K562 (cell line): Measurements from ENCODE around the gene PHF11. TPM values are rescaled to one million over a fixed set of nuclear protein-coding genes. Genes with fewer than 3 reads are reported as not detected.

Source experiments
- ATAC-seq: fragments of 200-7000 bp; cut with Tn5 transposase; 3 replicates; pipeline ENCODE4 v1.9.1; 2020; ENCODE audit warnings: moderate library complexity
- BruUV-seq: library from RNA; stranded (reverse); fragments of 400-500 nt; replicated peaks from 2 replicates; lab custom pipeline; 2021; lab: Mats Ljungman, UMichigan
- CTCF ChIA-PET: fragments of 300-600 bp; formaldehyde crosslinking; extraction: SDS; loops from one replicate; lab custom pipeline; 2021; ENCODE audit warnings: low intra/inter-chr PET ratio; lab: Yijun Ruan, JAX
- POLR2A ChIA-PET: fragments of 300-600, 350-650 bp; sonication (Branson Sonifier 250); formaldehyde crosslinking; extraction: SDS; loops from one replicate; lab custom pipeline; 2021; ENCODE audit warnings: antibody characterized with exemption, inconsistent platforms; lab: Yijun Ruan, JAX
- DNase-seq, 4 experiments: peaks; one replicate each; pipeline versions ENCODE4 v3.0.0 to v3.0.0-alpha.2; 2011 to 2018; ENCODE audit warnings: low spot score in 3 of 4, mixed read lengths in 3 of 4; ENCODE audit errors: extremely low read depth in 1 of 4
- FAIRE-seq: peaks from 2 replicates; lab custom pipeline; 2011; peaks lifted over from hg19 to GRCh38; lab: Jason Lieb, UNC
- H2AFZ ChIP-seq: 2 replicates; pipeline ENCODE4 v1.6.0; 2011; ENCODE audit warnings: low read depth, low read length, control low read depth, inconsistent platforms
- H3K27ac ChIP-seq: fragments of 200-600 bp; 3 replicates; pipeline ENCODE4 v1.8.0; 2011; ENCODE audit warnings: low read depth, mild to moderate bottlenecking, control low read depth, inconsistent platforms, low read length, moderate library complexity, mixed read lengths; ENCODE audit errors: extremely low read depth
- H3K27me3 ChIP-seq, 2 experiments: fragments of 300-600 bp in 1 of 2; 2 replicates in 1 of 2; 3 replicates in 1 of 2; pipeline versions ENCODE4 v1.6.0 to v1.8.0; 2011; ENCODE audit warnings: inconsistent platforms in 2 of 2, low read length in 2 of 2, mild to moderate bottlenecking in 1 of 2, mixed read lengths in 1 of 2, moderate library complexity in 1 of 2; ENCODE audit not compliant: control insufficient read depth in 2 of 2, insufficient read depth in 2 of 2
- H3K36me3 ChIP-seq: fragments of 300-600 bp; 3 replicates; pipeline ENCODE4 v1.8.0; 2011; ENCODE audit warnings: mild to moderate bottlenecking, low read length, inconsistent platforms; ENCODE audit not compliant: control insufficient read depth, insufficient read depth
- H3K4me1 ChIP-seq, 2 experiments: fragments of 200-600 bp in 1 of 2; replicated peaks in 1 of 2; 2 replicates in 1 of 2; 3 replicates in 1 of 2; pipeline versions ENCODE4 v1.5.1 to v1.8.0; 2011; ENCODE audit warnings: inconsistent platforms in 2 of 2, low read length in 2 of 2, mild to moderate bottlenecking in 1 of 2, mixed read lengths in 1 of 2, moderate library complexity in 1 of 2; ENCODE audit not compliant: control insufficient read depth in 2 of 2, insufficient read depth in 2 of 2
- H3K4me2 ChIP-seq: 2 replicates; pipeline ENCODE4 v1.6.1; 2011; ENCODE audit warnings: low read length, control low read depth, inconsistent platforms, mixed read lengths; ENCODE audit not compliant: insufficient read depth
- H3K4me3 ChIP-seq: fragments of 200-600 bp; sonication (generic), shearing (Covaris generic); 2 replicates; pipeline ENCODE4 v1.5.1; 2016; ENCODE audit warnings: control low read depth, inconsistent platforms
- H3K79me2 ChIP-seq: fragments of 200-600 bp; 3 replicates; pipeline ENCODE4 v1.8.0; 2011; ENCODE audit warnings: low read length, inconsistent platforms; ENCODE audit not compliant: control insufficient read depth, insufficient read depth
- H3K9ac ChIP-seq, 2 experiments: 2 replicates each; pipeline versions ENCODE4 v1.6.0 to v1.6.1; 2011; ENCODE audit warnings: low read depth in 2 of 2, low read length in 2 of 2, control low read depth in 1 of 2, inconsistent platforms in 1 of 2, mild to moderate bottlenecking in 1 of 2, mixed read lengths in 1 of 2; ENCODE audit not compliant: insufficient read depth in 1 of 2
- H3K9me1 ChIP-seq: one replicate; pipeline ENCODE4 v1.6.0; 2011; ENCODE audit warnings: inconsistent platforms, mild to moderate bottlenecking, low read length, moderate library complexity; ENCODE audit not compliant: control insufficient read depth, insufficient read depth
- H3K9me3 ChIP-seq: replicated peaks from 2 replicates; pipeline ENCODE4 v1.5.1; 2011; ENCODE audit warnings: low read depth, low read length, inconsistent platforms; ENCODE audit not compliant: control insufficient read depth, insufficient read depth
- H4K20me1 ChIP-seq: replicated peaks from 2 replicates; pipeline ENCODE4 v1.6.1; 2011; ENCODE audit warnings: low read length, inconsistent platforms, mixed read lengths; ENCODE audit not compliant: control insufficient read depth, insufficient read depth
- BDP1 ChIP-seq: IDR thresholded peaks from 3 replicates; pipeline ENCODE4 v1.6.1; 2011; ENCODE audit not compliant: insufficient read length, insufficient read depth
- KAT7 ChIP-seq: sonication (generic); formaldehyde crosslinking; IDR thresholded peaks from 2 replicates; pipeline ENCODE4 v1.8.0; 2022; ENCODE audit warnings: missing genetic modification reagents, mild to moderate bottlenecking, borderline replicate concordance
- PURB ChIP-seq: sonication (generic); formaldehyde crosslinking; IDR thresholded peaks from 2 replicates; pipeline ENCODE4 v1.9.0; 2021; ENCODE audit warnings: low read depth, mild to moderate bottlenecking, missing genetic modification reagents
- SMAD3 ChIP-seq: fragments of 450-650 bp; formaldehyde crosslinking; conservative IDR thresholded peaks from 2 replicates; pipeline ENCODE4 v1.4.0; 2020; ENCODE audit warnings: mild to moderate bottlenecking
- WGBS: fragments of 100-300 bp; shearing (Covaris generic); methylation state at CpG from one replicate; pipeline ENCODE4 v1.1.6; 2016; ENCODE audit warnings: low coverage, mixed read lengths; ENCODE audit not compliant: insufficient coverage; ENCODE audit errors: missing lambda C conversion rate; 5-methylcytosine and 5-hydroxymethylcytosine counted together
- in situ Hi-C: fragments of 300-500 bp; cut with MboI; formaldehyde crosslinking; loops from 4 replicates; pipeline ENCODE4 v1.15.0; 2018; ENCODE audit warnings: inconsistent platforms, mixed read lengths
- intact Hi-C: fragments of 100-400 bp; cut with micrococcal nuclease; formaldehyde crosslinking; loops from 2 replicates; pipeline ENCODE4 v1.14.2; 2022
- polyA plus RNA-seq, 8 experiments: library from polyadenylated mRNA; depleted of rRNA in 4 of 8; stranded (reverse) in 5 of 8; unstranded in 3 of 8; fragments of >200 nt; fragmentation: Nextera tagmentation in 2 of 8; fragmentation: Illumina TruSeq in 1 of 8; extraction: Ambion mirVana in 2 of 8; extraction: Trizol in 1 of 8; gene quantifications; 2 replicates each; pipeline versions ENCODE4 v1.2.1 to v1.2.3, GENCODE V29; 2011 to 2014; ENCODE audit warnings: inconsistent platforms in 1 of 8, missing spikeins in 1 of 8
- total RNA-seq, 7 experiments: library from RNA; depleted of rRNA in 6 of 7; stranded (reverse); fragments of >200 nt in 6 of 7; fragmentation: Illumina TruSeq in 2 of 7; extraction: Trizol in 2 of 7; gene quantifications; 2 replicates each; pipeline versions ENCODE4 v1.2.1 to v1.2.3, GENCODE V29; 2011 to 2021; ENCODE audit warnings: low replicate concordance in 1 of 7

The PHF11 gene
- total and polyA plus RNA-seq, 9 of the 15 experiments (the other 6 are each of a cell fraction or from before 2014, with no cell fraction given): 1.9 to 7.0 (median 5.3) TPM

DNA sequence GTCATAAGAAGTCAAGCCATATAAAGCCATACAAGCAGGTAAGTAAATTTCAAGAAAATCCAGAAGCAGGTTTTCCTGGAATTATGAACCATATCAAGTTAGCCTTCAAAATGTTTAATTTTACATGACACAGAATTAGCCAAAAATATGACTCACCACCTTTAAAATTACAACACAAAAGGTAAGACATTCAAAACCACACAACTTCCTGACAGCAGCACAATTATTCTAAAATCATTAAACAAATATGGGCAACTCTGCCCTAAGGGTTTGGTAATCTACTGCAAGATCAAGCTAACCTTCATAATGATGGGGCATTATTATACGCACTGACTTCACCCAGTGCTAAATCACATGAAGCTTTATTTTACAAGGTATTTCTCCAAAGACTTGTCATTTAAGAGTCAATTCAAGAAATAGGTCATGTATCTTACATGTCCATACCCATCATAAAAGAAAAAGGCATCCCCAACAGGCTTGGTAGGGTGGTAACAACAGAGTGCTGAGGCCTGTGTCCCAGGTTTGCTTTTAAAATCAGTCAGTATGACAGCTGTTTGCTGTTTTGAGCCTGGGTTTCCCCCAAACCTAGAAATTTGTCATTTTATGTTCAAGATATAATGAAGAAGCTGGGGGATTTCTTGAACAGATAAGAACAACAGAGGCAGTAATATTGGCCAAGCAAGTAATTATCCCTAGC, 74.4 kb downstream of the PHF11 start:
- H3K9me1 ChIP-seq: no peaks in the 10 kb centered on the region
- WGBS: 71% methylated on average over 1 of the region's 1 CpG
- ATAC-seq (no peak), FAIRE-seq (no peak), DNase-seq (no peak)
- H3K27me3 ChIP-seq: no peaks in the 10 kb centered on the region
- H2AFZ ChIP-seq: no peak overlapping the region
- no peak for TF ChIP-seq SMAD3 (CRISPR knock-in tag)
- TF ChIP-seq BDP1: no peak
- no peak for TF ChIP-seq PURB (CRISPR knock-in tag)
- no peak for TF ChIP-seq KAT7 (CRISPR knock-in tag)
- H4K20me1 ChIP-seq: no peaks in the 10 kb centered on the region
- no peak overlapping the region for H3K4me2 ChIP-seq
- no peaks in the 10 kb centered on the region for H3K79me2 ChIP-seq
- H3K4me3 ChIP-seq: no peak overlapping the region
- CTCF ChIA-PET: no interaction called here
- H3K36me3 ChIP-seq: peaks cover 7% of the 10 kb centered on the region; the same call in 2 of the 3 replicates
- H3K27ac ChIP-seq: no peak overlapping the region
- in situ Hi-C loops (no loop called here), intact Hi-C loops (no loop called here)
- peaks cover 0 to 2% of the 10 kb centered on the region in 2 experiments; a peak in 2 of 5 replicates for H3K4me1 ChIP-seq
- H3K9ac ChIP-seq: no peak overlapping the region
- POLR2A ChIA-PET: no interaction called here
- BruUV-seq: no TSS peak
- H3K9me3 ChIP-seq: no peaks in the 10 kb centered on the region
